GM12873 (cell line): ENCODE measurements around the gene ERAL1.

Experiments used
- TF ChIP-seq, protein P1 (sequence below): IDR thresholded peaks from 2 replicates; pipeline ENCODE4 v1.5.1; 2012; ENCODE audit warnings: low read depth, mild to moderate bottlenecking, moderate library complexity, low read length, control low read depth; ENCODE audit not compliant: insufficient read depth; ENCODE audit errors: missing control alignments

The ERAL1 gene

DNA sequence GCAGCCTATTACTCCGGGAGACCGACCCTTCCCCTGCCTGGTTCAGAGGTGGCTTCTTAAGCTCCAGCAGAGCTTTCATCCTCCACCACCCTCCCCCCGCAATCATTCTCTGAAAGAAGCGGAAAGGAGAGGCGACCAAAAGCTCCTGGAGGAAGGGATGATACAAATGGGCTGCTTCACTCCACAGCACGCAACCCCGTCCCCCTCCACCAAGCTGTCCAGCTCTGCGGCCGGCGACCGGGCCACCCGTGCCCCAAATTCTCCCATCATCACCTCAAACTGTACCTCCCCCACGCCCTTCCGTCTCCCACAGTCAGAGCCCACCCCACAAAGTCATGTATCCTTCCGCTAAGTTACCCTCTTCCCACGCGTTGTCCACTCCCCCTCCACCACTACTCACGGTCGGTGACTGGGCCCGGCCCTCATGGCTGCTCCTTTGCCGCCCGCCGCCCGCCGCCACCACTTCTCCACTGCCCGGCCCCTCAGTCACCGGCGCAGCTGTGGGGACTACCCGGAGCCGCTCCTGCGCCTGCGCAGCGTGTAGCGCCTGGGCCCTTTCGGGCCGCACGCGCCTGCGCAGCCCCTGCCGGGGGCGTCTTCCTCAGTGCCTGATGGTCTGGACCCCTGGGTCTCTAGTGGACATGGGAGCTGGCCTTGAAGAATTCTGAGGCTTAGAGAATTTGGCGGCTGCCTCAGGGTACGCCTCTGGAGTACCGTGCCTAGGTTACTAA lies 12.4 kb upstream of the ERAL1 start, which contains the start of gene FAM222B:
Gene FAM222B (minus strand): TSS at position 509 of the 731 bp plus-strand sequence. CDS start 76,123 bp downstream, outside the sequence.
- TF ChIP-seq, protein P1, sequence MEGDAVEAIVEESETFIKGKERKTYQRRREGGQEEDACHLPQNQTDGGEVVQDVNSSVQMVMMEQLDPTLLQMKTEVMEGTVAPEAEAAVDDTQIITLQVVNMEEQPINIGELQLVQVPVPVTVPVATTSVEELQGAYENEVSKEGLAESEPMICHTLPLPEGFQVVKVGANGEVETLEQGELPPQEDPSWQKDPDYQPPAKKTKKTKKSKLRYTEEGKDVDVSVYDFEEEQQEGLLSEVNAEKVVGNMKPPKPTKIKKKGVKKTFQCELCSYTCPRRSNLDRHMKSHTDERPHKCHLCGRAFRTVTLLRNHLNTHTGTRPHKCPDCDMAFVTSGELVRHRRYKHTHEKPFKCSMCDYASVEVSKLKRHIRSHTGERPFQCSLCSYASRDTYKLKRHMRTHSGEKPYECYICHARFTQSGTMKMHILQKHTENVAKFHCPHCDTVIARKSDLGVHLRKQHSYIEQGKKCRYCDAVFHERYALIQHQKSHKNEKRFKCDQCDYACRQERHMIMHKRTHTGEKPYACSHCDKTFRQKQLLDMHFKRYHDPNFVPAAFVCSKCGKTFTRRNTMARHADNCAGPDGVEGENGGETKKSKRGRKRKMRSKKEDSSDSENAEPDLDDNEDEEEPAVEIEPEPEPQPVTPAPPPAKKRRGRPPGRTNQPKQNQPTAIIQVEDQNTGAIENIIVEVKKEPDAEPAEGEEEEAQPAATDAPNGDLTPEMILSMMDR, result no peak

DNA sequence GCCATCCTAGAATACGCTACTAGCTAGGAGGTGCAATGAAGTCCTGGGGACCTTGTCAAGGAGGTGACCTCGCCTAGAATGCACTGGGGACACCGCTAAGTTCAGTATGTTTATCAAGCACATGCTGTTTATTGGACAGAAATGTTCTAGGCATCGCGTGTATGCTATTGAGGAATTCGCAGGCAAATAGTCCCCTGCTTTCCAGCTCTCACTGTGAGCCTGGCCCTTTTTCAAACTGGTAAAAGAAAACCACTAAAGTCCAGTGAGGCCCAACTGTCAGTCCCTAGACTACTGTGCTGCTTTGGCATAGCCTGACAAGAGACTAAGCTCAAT lies 11.0 kb upstream of the ERAL1 start:
- TF ChIP-seq, protein P1, result no peak

DNA sequence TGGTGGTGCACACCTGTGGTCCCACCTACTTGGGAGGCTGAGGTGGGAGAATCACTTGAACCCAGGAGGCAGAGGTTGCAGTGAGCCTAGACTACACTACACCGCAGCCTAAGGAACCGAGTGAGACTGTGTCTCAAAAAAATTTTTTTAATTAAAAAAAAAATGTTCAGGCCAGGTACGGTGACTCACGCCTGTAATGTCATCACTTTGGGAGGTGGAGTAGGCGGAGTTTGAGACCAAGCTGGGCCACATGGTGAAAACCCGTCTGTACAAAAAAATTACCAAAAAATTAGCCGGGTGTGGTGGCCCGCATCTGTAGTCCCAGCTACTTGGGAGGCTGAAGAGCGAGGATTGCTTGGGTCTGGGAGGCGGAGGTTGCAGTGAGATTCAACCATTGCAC lies 8.6 kb upstream of the ERAL1 start:
- TF ChIP-seq, protein P1, result no peak

DNA sequence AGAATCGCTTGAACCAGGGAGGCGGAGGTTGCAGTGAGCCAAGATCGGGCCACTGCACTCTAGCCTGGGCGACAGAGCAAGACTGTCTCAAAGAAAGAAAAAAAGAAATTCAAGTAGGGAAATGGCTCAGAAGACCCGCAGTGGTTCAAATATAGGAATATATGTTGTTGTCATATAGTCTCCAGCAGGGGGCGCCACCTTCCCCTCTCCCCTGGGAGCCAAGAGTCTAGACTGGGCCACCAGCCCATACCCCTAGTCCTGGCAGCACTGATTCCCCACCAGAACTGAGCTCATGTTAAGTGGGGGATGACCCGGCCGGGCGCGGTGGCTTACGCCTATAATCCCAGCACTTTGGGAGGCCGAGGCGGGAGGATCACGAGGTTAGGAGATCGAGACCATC lies 6.1 kb upstream of the ERAL1 start:
- TF ChIP-seq, protein P1, result peak; percentile 69

DNA sequence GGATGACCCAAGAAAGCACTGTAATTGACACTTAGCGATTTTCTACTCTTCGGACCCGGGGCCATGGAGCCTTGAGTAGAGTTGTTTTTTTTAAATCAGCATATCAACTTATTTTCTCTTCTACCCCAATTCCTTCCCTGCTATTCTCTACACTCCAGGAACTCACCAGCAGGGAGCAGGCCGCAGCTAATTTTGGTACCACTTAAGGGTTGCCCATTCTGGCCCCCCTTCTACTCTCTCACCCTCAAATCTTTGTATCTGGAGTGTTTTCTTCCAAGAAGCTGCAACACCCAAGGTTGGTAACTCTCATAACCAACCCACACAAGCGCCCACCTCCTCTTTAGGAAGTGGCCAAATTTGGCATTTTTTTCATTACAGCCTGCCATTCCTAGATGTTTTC lies 5.5 kb upstream of the ERAL1 start:
- TF ChIP-seq, protein P1, result peak; percentile 5

DNA sequence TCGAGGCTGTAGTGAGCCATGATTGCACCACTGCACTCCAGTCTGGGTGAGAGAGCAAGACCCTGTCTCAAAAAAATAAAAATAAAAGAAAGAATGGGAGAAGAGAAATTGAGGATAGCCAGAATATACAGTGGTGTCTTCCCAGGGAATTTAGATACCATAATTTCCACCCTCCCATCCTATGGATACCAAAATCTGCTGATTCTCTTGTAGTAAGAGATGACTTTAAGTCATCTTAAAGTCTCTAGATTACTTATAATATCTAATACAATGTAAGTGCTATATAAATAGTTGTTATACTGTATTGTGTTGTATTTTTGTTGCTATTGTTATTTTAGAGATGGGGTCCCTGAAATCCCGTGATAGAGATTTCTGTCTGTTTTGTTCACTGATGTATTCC lies 1.5 kb upstream of the ERAL1 start:
- TF ChIP-seq, protein P1, result no peak

DNA sequence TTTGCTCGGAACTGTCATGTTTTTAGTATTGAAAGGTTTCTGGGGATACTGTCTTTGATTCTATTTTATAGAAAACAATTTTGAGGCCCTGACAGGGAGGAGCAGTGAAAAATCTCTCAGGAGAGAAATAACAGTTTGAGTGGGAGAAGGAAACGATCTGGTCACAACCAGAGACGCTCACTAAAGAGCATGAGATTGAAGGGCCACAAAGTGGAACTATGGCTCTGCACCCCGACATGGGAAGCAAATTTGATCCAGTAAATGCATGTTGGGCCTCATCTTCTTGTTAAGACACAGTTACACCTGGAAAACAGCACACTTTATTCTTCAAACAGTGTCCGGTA lies 492 bp downstream of the ERAL1 start:
- TF ChIP-seq, protein P1, result no peak
